HG03139 (cell line): Measurements from ENCODE around the gene TGM6.

Source experiments
- ATAC-seq: cut with Tn5 transposase; IDR thresholded peaks from one replicate; pipeline ENCODE4 v1.9.1; 2021; ENCODE audit not compliant: unreplicated experiment

Gene TGM6

GRCh38 chr20:2451939-2452732, 71.4 kb downstream of the TGM6 start:
- ATAC-seq = no peak

GRCh38 chr20:2453792-2454191, 73.1 kb downstream of the TGM6 start:
- no peak for ATAC-seq

GRCh38 chr20:2455771-2456497, 75.2 kb downstream of the TGM6 start:
- ATAC-seq = no peak

GRCh38 chr20:2458919-2459499, 78.3 kb downstream of the TGM6 start:
- ATAC-seq = no peak

GRCh38 chr20:2459981-2460751, 79.5 kb downstream of the TGM6 start:
- ATAC-seq = no peak

GRCh38 chr20:2460752-2461424, 80.2 kb downstream of the TGM6 start:
- no peak for ATAC-seq

GRCh38 chr20:2462484-2462883, 81.8 kb downstream of the TGM6 start:
- ATAC-seq = no peak

GRCh38 chr20:2463616-2464365, 83.1 kb downstream of the TGM6 start:
- ATAC-seq = no peak

GRCh38 chr20:2465100-2465499, 84.4 kb downstream of the TGM6 start:
- no peak for ATAC-seq

GRCh38 chr20:2467412-2467811, 86.7 kb downstream of the TGM6 start:
- no peak for ATAC-seq

GRCh38 chr20:2468581-2469407, 88.1 kb downstream of the TGM6 start:
- no peak for ATAC-seq

GRCh38 chr20:2469991-2470422, 89.3 kb downstream of the TGM6 start:
- no peak for ATAC-seq

- ATAC-seq = peak; percentile 97
These were observed 89.9 kb downstream of the TGM6 start, which contains the start of gene SNRPB for GRCh38 chr20:2470423-2471193. TSS of gene SNRPB (minus strand) at chr20:2470789. CDS start at chr20:2470690, 99 bp downstream.

GRCh38 chr20:2473516-2473915, 92.8 kb downstream of the TGM6 start:
- no peak for ATAC-seq

- ATAC-seq = no peak
These were observed 95.4 kb downstream of the TGM6 start for GRCh38 chr20:2475850-2476741.

GRCh38 chr20:2476742-2477615, 96.3 kb downstream of the TGM6 start:
- ATAC-seq = no peak
